ENCODE results near the gene COL9A3. TPM values are rescaled to one million over a fixed set of nuclear protein-coding genes. Genes with fewer than 3 reads are reported as not detected.

The COL9A3 gene
- total RNA-seq, 1 experiment from 2014 or later: 150 TPM

DNA sequence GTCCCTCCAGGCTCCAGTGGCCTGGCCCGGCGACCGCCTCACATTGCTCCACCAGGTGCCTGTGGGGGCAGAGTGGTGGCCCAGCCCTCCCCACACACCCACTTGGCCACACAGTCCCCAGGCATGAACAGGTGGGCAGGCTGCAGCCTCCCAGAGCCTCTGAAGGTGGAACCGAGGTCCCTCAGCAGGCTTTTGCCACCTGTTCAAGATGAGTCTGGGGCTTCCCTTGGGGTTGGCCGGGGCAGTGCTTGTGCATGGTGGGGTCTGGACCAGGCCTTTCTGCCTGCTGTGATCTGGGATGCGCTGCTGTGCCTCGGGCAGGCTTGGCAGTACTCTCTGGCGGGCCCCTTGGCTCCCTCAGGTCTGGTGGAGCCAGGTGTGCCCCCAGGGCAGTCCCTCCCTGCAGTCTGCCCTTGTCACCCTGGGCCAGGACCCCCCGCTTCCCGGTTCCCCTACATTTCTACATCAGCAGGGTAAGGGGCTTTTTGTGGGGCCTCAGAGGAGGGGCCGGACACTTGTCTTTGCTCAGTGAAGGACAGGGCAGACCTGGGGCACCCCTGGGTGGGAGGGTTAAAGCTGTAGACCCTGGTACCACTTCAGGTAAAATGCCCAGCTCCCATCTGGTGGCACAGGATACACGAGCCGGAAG is 2.7 kb upstream of the COL9A3 start:
- Histone ChIP-seq H3K9me3 (ENCODE audit: control insufficient read depth, low read depth, low read length) (no peaks in the 10 kb centered on the region), H2BK12ac (ENCODE audit: insufficient read length, low read depth, low read length) (no peak overlapping the region), H3K14ac (ENCODE audit: insufficient read depth, low read length) (no peak overlapping the region), H4K8ac (replicated peaks; ENCODE audit: insufficient read length, low read depth, low read length) (no peak overlapping the region), H3K27me3 (ENCODE audit: insufficient read depth, low read length) (no peaks in the 10 kb centered on the region), H3K27ac (ENCODE audit: insufficient read length, low read depth, low read length) (no peak overlapping the region), H2BK120ac (ENCODE audit: low read depth, low read length, poor library complexity, severe bottlenecking) (no peak overlapping the region), H2BK20ac (ENCODE audit: low read depth, low read length, poor library complexity, severe bottlenecking) (no peak overlapping the region), H4K5ac (ENCODE audit: insufficient read length, low read depth, low read length) (no peak overlapping the region), H3K23me2 (ENCODE audit: insufficient read length, low read depth, low read length, poor library complexity, severe bottlenecking) (peaks cover 16% of the 10 kb centered on the region), H3K56ac (ENCODE audit: insufficient read length, low read depth, low read length) (no peak overlapping the region), H2BK15ac (ENCODE audit: low read depth, low read length) (no peak overlapping the region), H3K79me2 (ENCODE audit: insufficient read depth, low read length) (no peaks in the 10 kb centered on the region), H2BK5ac (ENCODE audit: insufficient read length, low read length) (no peak overlapping the region), H4K91ac (ENCODE audit: insufficient read length, low read depth, low read length) (no peak overlapping the region), H3K4ac (ENCODE audit: low read depth, low read length) (no peak overlapping the region), H3K4me2 (ENCODE audit: insufficient read depth, insufficient read length, low read length) (no peak overlapping the region), H3T11ph (ENCODE audit: low read length) (no peak overlapping the region), H2AK5ac (ENCODE audit: insufficient read length, low read length) (no peak overlapping the region), H3K23ac (ENCODE audit: insufficient read length, low read depth, low read length) (no peak overlapping the region), H3K4me1 (ENCODE audit: insufficient read depth, low read length) (no peaks in the 10 kb centered on the region), H3K79me1 (ENCODE audit: insufficient read depth, low read depth, low read length, poor library complexity, severe bottlenecking) (no peaks in the 10 kb centered on the region), H3K18ac (ENCODE audit: insufficient read length, low read depth, low read length) (no peak overlapping the region), H3K9ac (ENCODE audit: extremely low read depth, insufficient read length, low read length) (no peak overlapping the region), H4K20me1 (ENCODE audit: control insufficient read depth, insufficient read depth, insufficient read length) (no peaks in the 10 kb centered on the region), H2AFZ (ENCODE audit: low read length) (no peak overlapping the region)
- peaks cover 5% of the 10 kb centered on the region for H3K27me3 Mint-ChIP-seq (ENCODE audit: low read depth)
- peaks cover 0 to 24% (median 20%) of the 10 kb centered on the region in 3 experiments; a peak in 5 of 7 replicates for H3K36me3 Mint-ChIP-seq (ENCODE audit: insufficient read depth in 1 of 3, low read depth in 3 of 3)
- WGBS (ENCODE audit: extremely low coverage, insufficient read length, low lambda C conversion rate): no CpG with 5 or more reads among the region's 13 CpGs
- 0 out of 5 replicates have a peak overlapping the region, but pooled peaks of 1 of the 2 experiments have one; percentile 26 for H3K4me3 Mint-ChIP-seq
- TF ChIP-seq, protein P1, sequence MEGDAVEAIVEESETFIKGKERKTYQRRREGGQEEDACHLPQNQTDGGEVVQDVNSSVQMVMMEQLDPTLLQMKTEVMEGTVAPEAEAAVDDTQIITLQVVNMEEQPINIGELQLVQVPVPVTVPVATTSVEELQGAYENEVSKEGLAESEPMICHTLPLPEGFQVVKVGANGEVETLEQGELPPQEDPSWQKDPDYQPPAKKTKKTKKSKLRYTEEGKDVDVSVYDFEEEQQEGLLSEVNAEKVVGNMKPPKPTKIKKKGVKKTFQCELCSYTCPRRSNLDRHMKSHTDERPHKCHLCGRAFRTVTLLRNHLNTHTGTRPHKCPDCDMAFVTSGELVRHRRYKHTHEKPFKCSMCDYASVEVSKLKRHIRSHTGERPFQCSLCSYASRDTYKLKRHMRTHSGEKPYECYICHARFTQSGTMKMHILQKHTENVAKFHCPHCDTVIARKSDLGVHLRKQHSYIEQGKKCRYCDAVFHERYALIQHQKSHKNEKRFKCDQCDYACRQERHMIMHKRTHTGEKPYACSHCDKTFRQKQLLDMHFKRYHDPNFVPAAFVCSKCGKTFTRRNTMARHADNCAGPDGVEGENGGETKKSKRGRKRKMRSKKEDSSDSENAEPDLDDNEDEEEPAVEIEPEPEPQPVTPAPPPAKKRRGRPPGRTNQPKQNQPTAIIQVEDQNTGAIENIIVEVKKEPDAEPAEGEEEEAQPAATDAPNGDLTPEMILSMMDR (conservative IDR thresholded peaks at IDR 0.05): no peak
- no peak for DNase-seq
- no peak overlapping the region; a peak in 1 of 7 replicates for H3K27ac Mint-ChIP-seq
- no peaks in the 10 kb centered on the region for H3K9me3 Mint-ChIP-seq
- H3K4me1 Mint-ChIP-seq: peaks cover 12 to 14% of the 10 kb centered on the region in 2 experiments

Data from H9 (cell line).